K562 (cell line): Measurements from ENCODE around the gene KRT35. TPM values are rescaled to one million over a fixed set of nuclear protein-coding genes. Genes with fewer than 3 reads are reported as not detected.

Source experiments
- ATAC-seq: fragments of 200-7000 bp; cut with Tn5 transposase; 3 replicates; pipeline ENCODE4 v1.9.1; 2020; ENCODE audit warnings: moderate library complexity
- BruUV-seq: library from RNA; stranded (reverse); fragments of 400-500 nt; replicated peaks from 2 replicates; lab custom pipeline; 2021; lab: Mats Ljungman, UMichigan
- CTCF ChIA-PET: fragments of 300-600 bp; formaldehyde crosslinking; extraction: SDS; loops from one replicate; lab custom pipeline; 2021; ENCODE audit warnings: low intra/inter-chr PET ratio; lab: Yijun Ruan, JAX
- POLR2A ChIA-PET: fragments of 300-600, 350-650 bp; sonication (Branson Sonifier 250); formaldehyde crosslinking; extraction: SDS; loops from one replicate; lab custom pipeline; 2021; ENCODE audit warnings: antibody characterized with exemption, inconsistent platforms; lab: Yijun Ruan, JAX
- DNase-seq, 4 experiments: peaks; one replicate each; pipeline versions ENCODE4 v3.0.0 to v3.0.0-alpha.2; 2011 to 2018; ENCODE audit warnings: low spot score in 3 of 4, mixed read lengths in 3 of 4; ENCODE audit errors: extremely low read depth in 1 of 4
- FAIRE-seq: peaks from 2 replicates; lab custom pipeline; 2011; peaks lifted over from hg19 to GRCh38; lab: Jason Lieb, UNC
- H2AFZ ChIP-seq: 2 replicates; pipeline ENCODE4 v1.6.0; 2011; ENCODE audit warnings: low read depth, low read length, control low read depth, inconsistent platforms
- H3K27ac ChIP-seq: fragments of 200-600 bp; 3 replicates; pipeline ENCODE4 v1.8.0; 2011; ENCODE audit warnings: low read depth, mild to moderate bottlenecking, control low read depth, inconsistent platforms, low read length, moderate library complexity, mixed read lengths; ENCODE audit errors: extremely low read depth
- H3K27me3 ChIP-seq, 2 experiments: fragments of 300-600 bp in 1 of 2; 2 replicates in 1 of 2; 3 replicates in 1 of 2; pipeline versions ENCODE4 v1.6.0 to v1.8.0; 2011; ENCODE audit warnings: inconsistent platforms in 2 of 2, low read length in 2 of 2, mild to moderate bottlenecking in 1 of 2, mixed read lengths in 1 of 2, moderate library complexity in 1 of 2; ENCODE audit not compliant: control insufficient read depth in 2 of 2, insufficient read depth in 2 of 2
- H3K36me3 ChIP-seq: fragments of 300-600 bp; 3 replicates; pipeline ENCODE4 v1.8.0; 2011; ENCODE audit warnings: mild to moderate bottlenecking, low read length, inconsistent platforms; ENCODE audit not compliant: control insufficient read depth, insufficient read depth
- H3K4me1 ChIP-seq, 2 experiments: fragments of 200-600 bp in 1 of 2; replicated peaks in 1 of 2; 2 replicates in 1 of 2; 3 replicates in 1 of 2; pipeline versions ENCODE4 v1.5.1 to v1.8.0; 2011; ENCODE audit warnings: inconsistent platforms in 2 of 2, low read length in 2 of 2, mild to moderate bottlenecking in 1 of 2, mixed read lengths in 1 of 2, moderate library complexity in 1 of 2; ENCODE audit not compliant: control insufficient read depth in 2 of 2, insufficient read depth in 2 of 2
- H3K4me2 ChIP-seq: 2 replicates; pipeline ENCODE4 v1.6.1; 2011; ENCODE audit warnings: low read length, control low read depth, inconsistent platforms, mixed read lengths; ENCODE audit not compliant: insufficient read depth
- H3K4me3 ChIP-seq: fragments of 200-600 bp; sonication (generic), shearing (Covaris generic); 2 replicates; pipeline ENCODE4 v1.5.1; 2016; ENCODE audit warnings: control low read depth, inconsistent platforms
- H3K79me2 ChIP-seq: fragments of 200-600 bp; 3 replicates; pipeline ENCODE4 v1.8.0; 2011; ENCODE audit warnings: low read length, inconsistent platforms; ENCODE audit not compliant: control insufficient read depth, insufficient read depth
- H3K9ac ChIP-seq, 2 experiments: 2 replicates each; pipeline versions ENCODE4 v1.6.0 to v1.6.1; 2011; ENCODE audit warnings: low read depth in 2 of 2, low read length in 2 of 2, control low read depth in 1 of 2, inconsistent platforms in 1 of 2, mild to moderate bottlenecking in 1 of 2, mixed read lengths in 1 of 2; ENCODE audit not compliant: insufficient read depth in 1 of 2
- H3K9me1 ChIP-seq: one replicate; pipeline ENCODE4 v1.6.0; 2011; ENCODE audit warnings: inconsistent platforms, mild to moderate bottlenecking, low read length, moderate library complexity; ENCODE audit not compliant: control insufficient read depth, insufficient read depth
- H3K9me3 ChIP-seq: replicated peaks from 2 replicates; pipeline ENCODE4 v1.5.1; 2011; ENCODE audit warnings: low read depth, low read length, inconsistent platforms; ENCODE audit not compliant: control insufficient read depth, insufficient read depth
- H4K20me1 ChIP-seq: replicated peaks from 2 replicates; pipeline ENCODE4 v1.6.1; 2011; ENCODE audit warnings: low read length, inconsistent platforms, mixed read lengths; ENCODE audit not compliant: control insufficient read depth, insufficient read depth
- ATF3 ChIP-seq, 2 experiments: fragments of 450-650 bp in 1 of 2; sonication (generic) in 1 of 2; formaldehyde crosslinking in 1 of 2; IDR thresholded peaks in 1 of 2; conservative IDR thresholded peaks in 1 of 2; 2 replicates each; pipeline versions ENCODE4 v1.6.1 to v1.8.1; 2016 to 2023; ENCODE audit warnings: mild to moderate bottlenecking in 2 of 2, moderate library complexity in 2 of 2, inconsistent platforms in 1 of 2, missing genetic modification reagents in 1 of 2
- MTA2 ChIP-seq: fragments of 450-650 bp; IDR thresholded peaks from 2 replicates; pipeline ENCODE4 v1.6.1; 2016; ENCODE audit warnings: low read depth
- U2AF1 ChIP-seq: fragments of 200-400 bp; formaldehyde crosslinking; optimal IDR thresholded peaks from 2 replicates; pipeline ENCODE3; 2017; ENCODE audit warnings: mild to moderate bottlenecking, low read depth, low read length, moderate library complexity
- ZNF324 ChIP-seq: fragments of 250-450 bp; sonication (Bioruptor Pico); IDR thresholded peaks from 2 replicates; pipeline ENCODE4 v1.4.0; 2020; ENCODE audit warnings: mild to moderate bottlenecking
- ZNF699 ChIP-seq: fragments of 250-450 bp; sonication (Bioruptor Pico); IDR thresholded peaks from 2 replicates; pipeline ENCODE4 v1.8.0; 2021; ENCODE audit warnings: mild to moderate bottlenecking, moderate library complexity; ENCODE audit not compliant: insufficient replicate concordance
- WGBS: fragments of 100-300 bp; shearing (Covaris generic); methylation state at CpG from one replicate; pipeline ENCODE4 v1.1.6; 2016; ENCODE audit warnings: low coverage, mixed read lengths; ENCODE audit not compliant: insufficient coverage; ENCODE audit errors: missing lambda C conversion rate; 5-methylcytosine and 5-hydroxymethylcytosine counted together
- in situ Hi-C: fragments of 300-500 bp; cut with MboI; formaldehyde crosslinking; loops from 4 replicates; pipeline ENCODE4 v1.15.0; 2018; ENCODE audit warnings: inconsistent platforms, mixed read lengths
- intact Hi-C: fragments of 100-400 bp; cut with micrococcal nuclease; formaldehyde crosslinking; loops from 2 replicates; pipeline ENCODE4 v1.14.2; 2022
- polyA plus RNA-seq, 8 experiments: library from polyadenylated mRNA; depleted of rRNA in 4 of 8; stranded (reverse) in 5 of 8; unstranded in 3 of 8; fragments of >200 nt; fragmentation: Nextera tagmentation in 2 of 8; fragmentation: Illumina TruSeq in 1 of 8; extraction: Ambion mirVana in 2 of 8; extraction: Trizol in 1 of 8; gene quantifications; 2 replicates each; pipeline versions ENCODE4 v1.2.1 to v1.2.3, GENCODE V29; 2011 to 2014; ENCODE audit warnings: inconsistent platforms in 1 of 8, missing spikeins in 1 of 8
- total RNA-seq, 7 experiments: library from RNA; depleted of rRNA in 6 of 7; stranded (reverse); fragments of >200 nt in 6 of 7; fragmentation: Illumina TruSeq in 2 of 7; extraction: Trizol in 2 of 7; gene quantifications; 2 replicates each; pipeline versions ENCODE4 v1.2.1 to v1.2.3, GENCODE V29; 2011 to 2021; ENCODE audit warnings: low replicate concordance in 1 of 7
- TF ChIP-seq, protein P1 (sequence below), 2 experiments: fragments of 150-350 bp in 1 of 2; IDR thresholded peaks; 2 replicates each; pipeline ENCODE4 v1.6.1; 2012 to 2016; ENCODE audit warnings: low read depth in 2 of 2, low read length in 2 of 2, mild to moderate bottlenecking in 1 of 2, moderate library complexity in 1 of 2
- TF ChIP-seq, protein P2 (sequence below): fragments of 250-450 bp; sonication (Bioruptor Pico); IDR thresholded peaks from 2 replicates; pipeline ENCODE4 v1.8.0; 2022; ENCODE audit warnings: inconsistent platforms, mild to moderate bottlenecking, moderate library complexity, borderline replicate concordance

The KRT35 gene
- total and polyA plus RNA-seq, 9 of the 15 experiments (the other 6 are each of a cell fraction or from before 2014, with no cell fraction given), result not detected

DNA sequence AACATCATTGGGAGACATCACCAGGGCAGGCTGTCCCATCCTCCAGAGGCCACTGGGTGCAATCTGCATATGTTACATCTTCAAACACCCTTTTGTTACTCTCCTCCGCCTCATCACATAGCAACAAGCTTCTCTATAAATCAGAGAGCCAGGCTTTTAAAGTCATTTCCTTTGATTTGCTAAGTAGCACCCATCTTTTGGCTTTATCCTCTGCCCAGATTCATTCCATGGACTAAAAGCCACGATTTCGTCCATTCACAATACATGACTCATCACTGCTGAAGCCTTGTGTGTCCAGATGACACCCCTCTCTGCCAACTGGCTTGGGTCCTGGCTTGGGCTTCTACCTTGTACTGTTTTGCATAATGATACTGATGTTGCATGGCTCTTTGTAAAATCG is 38.2 kb downstream of the KRT35 start:
- H3K4me2 ChIP-seq, result no peak overlapping the region
- no peak overlapping the region for H3K9ac ChIP-seq
- no peaks in the 10 kb centered on the region for H4K20me1 ChIP-seq
- H3K79me2 ChIP-seq, result no peaks in the 10 kb centered on the region; the same call in 2 of the 3 replicates
- no peak overlapping the region for H3K4me3 ChIP-seq
- no peak overlapping the region for H3K27ac ChIP-seq
- no peaks in the 10 kb centered on the region for H3K36me3 ChIP-seq
- FAIRE-seq, result no peak
- TF ChIP-seq ZNF324 (CRISPR knock-in tag) (no peak), ATF3 (IDR thresholded peaks at IDR 0.05) (0 out of 2 replicates have a peak, but pooled peaks have one; percentile 15), ATF3 (CRISPR knock-in tag; conservative IDR thresholded peaks at IDR 0.05) (no peak)
- H3K4me1 ChIP-seq, result no peaks in the 10 kb centered on the region
- intact Hi-C loops, result no loop called here
- ChIA-PET POLR2A (no interaction called here), CTCF (no interaction called here)
- H3K27me3 ChIP-seq, result peaks cover 4 to 36% of the 10 kb centered on the region in 2 experiments; a peak in 4 of 5 replicates
- in situ Hi-C loops, result no loop called here
- no peak for ATAC-seq
- H2AFZ ChIP-seq, result no peak overlapping the region
- BruUV-seq, result no TSS peak
- no peak for DNase-seq
- no peaks in the 10 kb centered on the region for H3K9me3 ChIP-seq
- no peaks in the 10 kb centered on the region for H3K9me1 ChIP-seq
- 0% methylated on average over 4 of the region's 4 CpGs for WGBS

DNA sequence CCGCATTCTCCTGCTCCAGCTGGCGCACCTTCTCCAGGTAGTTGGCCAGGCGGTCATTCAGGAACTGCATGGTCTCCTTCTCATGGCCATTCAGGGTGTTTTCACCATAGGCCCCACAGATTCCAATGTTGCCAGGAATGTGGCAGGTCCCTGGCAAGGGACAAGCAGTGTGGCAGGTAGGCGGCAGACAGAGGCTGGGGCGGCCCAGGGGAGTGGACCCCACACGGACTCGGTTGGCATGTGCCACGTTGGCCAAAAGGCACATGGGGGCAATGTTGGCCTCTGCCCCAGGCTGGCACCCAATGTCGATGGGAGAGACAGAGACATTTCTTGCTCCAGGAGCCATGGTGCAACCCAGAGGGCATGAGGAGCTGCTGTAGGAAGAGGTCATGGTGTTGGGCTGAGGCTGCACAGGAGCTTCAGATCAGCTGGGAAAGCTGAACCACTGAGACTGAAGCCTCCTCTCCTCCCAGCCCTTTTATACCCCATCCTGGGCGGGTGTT is 40.4 kb downstream of the KRT35 start, which contains the start of gene KRT38:
Gene KRT38, minus strand, starts transcription at position 453 of the 503 bp plus-strand sequence. Its CDS starts 62 bp downstream, at position 391.
- H3K4me3 ChIP-seq, result no peak within 1 kb of the TSS
- no peaks in the 10 kb centered on the region for H4K20me1 ChIP-seq
- FAIRE-seq (no peak), ATAC-seq (no peak), DNase-seq (no peak)
- no peaks in the 10 kb centered on the region for H3K9me3 ChIP-seq
- no peaks in the 10 kb centered on the region for H3K9me1 ChIP-seq
- ChIA-PET POLR2A (no interaction called here), CTCF (no interaction called here)
- H3K79me2 ChIP-seq, result no peaks in the 10 kb centered on the region; the same call in 2 of the 3 replicates
- H3K27me3 ChIP-seq, result peaks cover 4 to 39% of the 10 kb centered on the region in 2 experiments; a peak in 4 of 5 replicates
- no peaks in the 10 kb centered on the region for H3K4me1 ChIP-seq
- intact Hi-C loops, result no loop called here
- H3K27ac ChIP-seq, result no peak within 1 kb of the TSS
- H3K9ac ChIP-seq, result no peak within 1 kb of the TSS
- H3K36me3 ChIP-seq, result no peaks in the 10 kb centered on the region
- no peak within 1 kb of the TSS for H3K4me2 ChIP-seq
- in situ Hi-C loops, result no loop called here
- no TSS peak for BruUV-seq
- no peak within 1 kb of the TSS for H2AFZ ChIP-seq
- 0% methylated on average over 10 of the region's 10 CpGs for WGBS
- TF ChIP-seq MTA2 (no peak), U2AF1 (no peak), ZNF699 (no peak)
- TF ChIP-seq, protein P1, sequence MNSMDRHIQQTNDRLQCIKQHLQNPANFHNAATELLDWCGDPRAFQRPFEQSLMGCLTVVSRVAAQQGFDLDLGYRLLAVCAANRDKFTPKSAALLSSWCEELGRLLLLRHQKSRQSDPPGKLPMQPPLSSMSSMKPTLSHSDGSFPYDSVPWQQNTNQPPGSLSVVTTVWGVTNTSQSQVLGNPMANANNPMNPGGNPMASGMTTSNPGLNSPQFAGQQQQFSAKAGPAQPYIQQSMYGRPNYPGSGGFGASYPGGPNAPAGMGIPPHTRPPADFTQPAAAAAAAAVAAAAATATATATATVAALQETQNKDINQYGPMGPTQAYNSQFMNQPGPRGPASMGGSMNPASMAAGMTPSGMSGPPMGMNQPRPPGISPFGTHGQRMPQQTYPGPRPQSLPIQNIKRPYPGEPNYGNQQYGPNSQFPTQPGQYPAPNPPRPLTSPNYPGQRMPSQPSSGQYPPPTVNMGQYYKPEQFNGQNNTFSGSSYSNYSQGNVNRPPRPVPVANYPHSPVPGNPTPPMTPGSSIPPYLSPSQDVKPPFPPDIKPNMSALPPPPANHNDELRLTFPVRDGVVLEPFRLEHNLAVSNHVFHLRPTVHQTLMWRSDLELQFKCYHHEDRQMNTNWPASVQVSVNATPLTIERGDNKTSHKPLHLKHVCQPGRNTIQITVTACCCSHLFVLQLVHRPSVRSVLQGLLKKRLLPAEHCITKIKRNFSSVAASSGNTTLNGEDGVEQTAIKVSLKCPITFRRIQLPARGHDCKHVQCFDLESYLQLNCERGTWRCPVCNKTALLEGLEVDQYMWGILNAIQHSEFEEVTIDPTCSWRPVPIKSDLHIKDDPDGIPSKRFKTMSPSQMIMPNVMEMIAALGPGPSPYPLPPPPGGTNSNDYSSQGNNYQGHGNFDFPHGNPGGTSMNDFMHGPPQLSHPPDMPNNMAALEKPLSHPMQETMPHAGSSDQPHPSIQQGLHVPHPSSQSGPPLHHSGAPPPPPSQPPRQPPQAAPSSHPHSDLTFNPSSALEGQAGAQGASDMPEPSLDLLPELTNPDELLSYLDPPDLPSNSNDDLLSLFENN (IDR thresholded peaks at IDR 0.05; ENCODE audit: low read depth in 2 of 2, low read length in 2 of 2), result no peak
- TF ChIP-seq, protein P2, sequence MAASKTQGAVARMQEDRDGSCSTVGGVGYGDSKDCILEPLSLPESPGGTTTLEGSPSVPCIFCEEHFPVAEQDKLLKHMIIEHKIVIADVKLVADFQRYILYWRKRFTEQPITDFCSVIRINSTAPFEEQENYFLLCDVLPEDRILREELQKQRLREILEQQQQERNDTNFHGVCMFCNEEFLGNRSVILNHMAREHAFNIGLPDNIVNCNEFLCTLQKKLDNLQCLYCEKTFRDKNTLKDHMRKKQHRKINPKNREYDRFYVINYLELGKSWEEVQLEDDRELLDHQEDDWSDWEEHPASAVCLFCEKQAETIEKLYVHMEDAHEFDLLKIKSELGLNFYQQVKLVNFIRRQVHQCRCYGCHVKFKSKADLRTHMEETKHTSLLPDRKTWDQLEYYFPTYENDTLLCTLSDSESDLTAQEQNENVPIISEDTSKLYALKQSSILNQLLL (CRISPR knock-in tag), result no peak
